Activated CD8-positive, alpha-beta memory T cell treated with anti-CD3 and anti-CD28 coated beads for 1 hour (primary cell): ENCODE results near the gene MACROD1.

Experiments used
- DNase-seq, 2 donors: peaks; one replicate each; pipeline ENCODE4 v3.0.0-alpha.2; 2020; ENCODE audit warnings: low read depth in 1 of 2; ENCODE audit errors: extremely low read depth in 1 of 2

The MACROD1 gene

GRCh38 chr11:64152841-64153691 lies 12.8 kb downstream of the MACROD1 start:
- peak; percentile 24 to 61 for DNase-seq

- no peak for DNase-seq
Observed at GRCh38 chr11:64151337-64151736, 14.6 kb downstream of the MACROD1 start.

GRCh38 chr11:64150481-64151239 lies 15.3 kb downstream of the MACROD1 start:
- DNase-seq: no peak

DNA sequence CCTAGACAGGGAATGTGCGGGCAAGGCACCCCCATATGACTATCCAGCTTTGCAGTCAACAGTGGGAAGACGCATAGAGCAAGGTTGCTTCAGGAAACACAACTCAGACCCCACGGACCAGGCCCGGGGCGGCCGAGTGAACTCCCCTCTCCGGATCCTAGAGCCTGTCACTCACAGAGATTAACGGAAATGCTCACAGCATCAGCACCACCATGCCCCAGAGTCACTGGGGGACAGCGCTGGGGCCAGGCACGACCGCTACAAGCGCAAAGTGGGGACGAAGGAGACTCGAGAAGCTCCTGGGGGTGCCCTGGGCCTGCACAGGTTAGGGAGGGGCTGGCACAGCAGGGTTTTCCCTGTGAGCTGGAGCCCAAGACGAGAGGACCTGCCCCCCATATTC lies 15.9 kb downstream of the MACROD1 start:
- DNase-seq: no peak

GRCh38 chr11:64148917-64149617 lies 16.8 kb downstream of the MACROD1 start:
- DNase-seq: no peak

- peak; percentile 19 to 66 for DNase-seq
Observed at GRCh38 chr11:64148226-64148916, 17.5 kb downstream of the MACROD1 start.

- peak; percentile 27 to 35 for DNase-seq
Observed at GRCh38 chr11:64146036-64146955, 19.6 kb downstream of the MACROD1 start.

DNA sequence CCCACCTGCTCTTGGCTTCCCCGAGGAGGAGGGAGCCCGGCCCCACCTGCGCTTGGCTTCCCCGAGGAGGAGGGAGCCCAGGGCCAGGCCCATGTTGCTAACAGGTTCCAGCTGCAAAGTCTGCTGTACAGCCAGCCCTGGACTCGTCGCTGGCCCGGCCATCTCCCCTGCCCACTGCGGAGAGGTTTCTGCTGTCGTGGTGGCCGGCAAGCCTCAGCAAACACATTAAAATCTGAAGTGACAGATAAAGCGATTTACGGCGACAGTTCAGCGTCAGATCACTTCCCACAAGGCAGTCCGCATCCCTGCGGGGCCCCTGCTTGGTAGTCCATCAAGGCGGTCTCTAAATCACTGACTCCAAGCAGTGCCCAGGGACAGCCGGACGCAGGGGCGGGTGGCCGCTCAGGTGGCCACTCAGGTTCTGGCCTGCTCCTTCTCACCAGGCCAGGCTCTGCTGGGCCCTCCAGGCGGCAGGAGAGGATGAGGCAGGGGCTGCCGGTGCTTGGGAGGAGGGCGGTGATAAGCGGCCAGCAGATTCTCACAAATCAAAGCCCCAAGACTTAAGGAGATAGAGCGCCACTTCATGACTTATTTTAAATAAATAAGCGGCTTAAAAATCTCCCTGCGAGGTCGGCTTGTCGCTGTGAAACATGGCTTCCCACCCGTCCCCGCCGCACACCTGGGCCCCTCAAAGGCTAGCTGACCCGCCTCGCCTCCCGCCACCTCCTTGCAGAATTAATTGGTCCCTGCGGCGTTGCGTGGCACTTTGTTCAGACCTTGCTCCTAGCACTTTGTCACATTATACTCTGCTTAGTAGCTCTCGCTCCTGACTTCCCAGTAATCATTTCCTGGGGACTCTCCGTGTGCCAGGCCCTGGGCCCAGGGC lies 21.1 kb downstream of the MACROD1 start:
- DNase-seq: no peak

- no peak for DNase-seq
Observed at GRCh38 chr11:64141081-64141783, 24.7 kb downstream of the MACROD1 start.

- no peak for DNase-seq
Observed at GRCh38 chr11:64140082-64140481, 25.8 kb downstream of the MACROD1 start.

- DNase-seq: no peak
Observed at GRCh38 chr11:64139049-64139448, 26.9 kb downstream of the MACROD1 start.

DNA sequence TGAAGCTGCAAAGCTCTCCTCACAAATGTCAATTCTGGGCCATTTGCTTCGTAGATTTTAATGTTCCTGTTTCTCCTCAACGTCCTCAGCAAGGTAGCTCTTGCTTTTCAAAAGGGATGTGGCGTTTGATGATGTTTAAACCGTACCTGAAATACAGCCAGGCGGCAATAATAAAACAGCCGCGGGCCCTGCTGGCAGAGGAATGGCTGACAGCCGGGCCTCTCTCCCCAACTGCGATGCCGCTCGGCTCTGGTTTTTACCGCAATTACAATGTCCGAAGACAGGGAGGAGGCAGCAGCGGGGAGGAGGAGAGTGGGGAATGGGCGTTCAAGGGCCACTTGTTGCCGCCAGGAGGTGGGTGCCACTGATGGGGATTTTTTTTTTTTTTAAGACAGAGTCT lies 27.5 kb downstream of the MACROD1 start:
- DNase-seq: no peak

DNA sequence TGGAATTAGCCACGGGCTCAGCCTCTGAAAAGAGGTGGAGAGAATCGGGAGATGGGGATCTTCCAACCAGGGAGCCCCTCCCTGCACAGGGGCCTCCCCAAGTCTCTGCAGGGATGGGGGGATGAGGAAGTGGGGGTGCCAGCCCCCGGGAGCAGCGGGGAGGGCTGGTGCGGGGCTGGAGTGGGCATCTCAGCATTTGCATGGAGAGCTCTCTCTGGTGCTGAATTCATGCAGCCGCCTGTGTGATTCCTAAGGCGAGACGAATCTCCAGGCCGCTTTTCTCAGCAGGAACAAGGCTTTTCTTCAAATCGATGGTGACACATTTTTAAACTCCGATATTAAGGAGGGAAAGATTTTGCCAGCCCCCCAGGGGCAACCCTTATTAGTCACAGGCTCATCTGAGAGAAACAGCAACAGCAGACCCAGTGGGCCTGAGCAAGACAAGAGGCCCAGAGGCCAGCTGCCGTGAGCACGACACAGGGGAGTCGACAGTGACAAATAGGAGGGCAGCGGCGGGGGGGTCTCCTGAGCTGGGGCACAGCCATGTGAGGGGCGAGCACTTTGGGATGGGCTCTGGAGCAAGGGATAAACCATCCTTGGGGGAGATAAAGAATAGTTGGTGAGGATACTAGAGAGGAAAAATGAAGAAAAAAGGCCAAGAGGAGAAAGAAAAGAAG lies 29.0 kb downstream of the MACROD1 start:
- DNase-seq: no peak

- DNase-seq: no peak
Observed at GRCh38 chr11:64135711-64136110, 30.2 kb downstream of the MACROD1 start.

GRCh38 chr11:64134963-64135362 lies 30.9 kb downstream of the MACROD1 start:
- no peak for DNase-seq

- no peak for DNase-seq
Observed at GRCh38 chr11:64132982-64133705, 32.8 kb downstream of the MACROD1 start.

DNA sequence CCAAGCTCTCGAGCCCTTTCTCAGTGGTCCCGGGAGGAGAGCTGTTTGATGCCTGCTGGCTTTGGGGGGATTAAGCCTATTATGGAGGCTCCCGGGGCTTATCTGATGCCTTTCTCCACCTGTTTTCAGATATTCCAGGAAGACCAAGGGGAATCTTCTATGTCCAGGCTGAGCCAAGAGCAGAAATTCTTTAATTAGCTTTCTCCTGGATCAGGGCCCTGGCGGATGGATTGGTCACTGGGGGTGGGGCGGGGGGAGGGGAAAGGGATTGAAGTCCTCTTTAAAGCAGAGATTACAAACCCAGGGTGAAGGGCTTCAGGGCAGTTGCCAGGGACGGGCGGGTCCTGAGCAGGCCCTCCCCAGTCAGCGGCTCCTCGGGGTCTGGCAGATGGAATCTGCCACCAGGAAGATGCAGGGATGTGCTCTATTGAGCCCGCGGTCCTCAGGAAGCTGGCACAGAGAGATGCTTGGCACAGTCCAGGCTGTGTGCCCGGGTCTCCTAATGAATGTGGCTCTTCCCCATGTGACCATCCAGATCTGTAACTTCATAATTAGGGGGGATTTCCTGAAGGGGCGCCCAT lies 33.6 kb downstream of the MACROD1 start:
- DNase-seq: no peak
